HG03439 (cell line): ENCODE measurements around the gene ATP2B3.

Experiments used
- ATAC-seq: cut with Tn5 transposase; IDR thresholded peaks from one replicate; pipeline ENCODE4 v1.9.1; 2021; ENCODE audit warnings: mild to moderate bottlenecking, moderate library complexity; ENCODE audit not compliant: unreplicated experiment

Gene ATP2B3

GRCh38 chrX:153507484-153508178, 9.8 kb upstream of the ATP2B3 start:
- ATAC-seq = peak; percentile 83

GRCh38 chrX:153509592-153509991, 7.8 kb upstream of the ATP2B3 start:
- no peak for ATAC-seq

GRCh38 chrX:153510383-153510782, 7.1 kb upstream of the ATP2B3 start:
- ATAC-seq = no peak

GRCh38 chrX:153511784-153512500, 5.5 kb upstream of the ATP2B3 start:
- no peak for ATAC-seq

- ATAC-seq = no peak
These were observed 4.9 kb upstream of the ATP2B3 start for GRCh38 chrX:153512501-153512893.

- no peak for ATAC-seq
These were observed 4.2 kb upstream of the ATP2B3 start for GRCh38 chrX:153513265-153513664.

- no peak for ATAC-seq
These were observed 3.2 kb upstream of the ATP2B3 start for GRCh38 chrX:153514259-153514658.

- ATAC-seq = no peak
These were observed 2.0 kb upstream of the ATP2B3 start for GRCh38 chrX:153515435-153515834.

GRCh38 chrX:153516073-153516472, 1.4 kb upstream of the ATP2B3 start:
- no peak for ATAC-seq

- ATAC-seq = no peak
These were observed 748 bp downstream of the ATP2B3 start for GRCh38 chrX:153517946-153518834.

GRCh38 chrX:153519569-153520286, 2.3 kb downstream of the ATP2B3 start:
- ATAC-seq = no peak

GRCh38 chrX:153520287-153520917, 3.0 kb downstream of the ATP2B3 start:
- no peak for ATAC-seq

- ATAC-seq = no peak
These were observed 3.6 kb downstream of the ATP2B3 start for GRCh38 chrX:153521034-153521433.

- ATAC-seq = no peak
These were observed 4.8 kb downstream of the ATP2B3 start for GRCh38 chrX:153522259-153522658.

- ATAC-seq = no peak
These were observed 5.8 kb downstream of the ATP2B3 start for GRCh38 chrX:153523269-153523668.

GRCh38 chrX:153524234-153524633, 6.8 kb downstream of the ATP2B3 start:
- ATAC-seq = no peak

GRCh38 chrX:153525451-153525850, 8.0 kb downstream of the ATP2B3 start:
- no peak for ATAC-seq

- ATAC-seq = no peak
These were observed 8.6 kb downstream of the ATP2B3 start for GRCh38 chrX:153526042-153526441.

- no peak for ATAC-seq
These were observed 9.4 kb downstream of the ATP2B3 start for GRCh38 chrX:153526801-153527200.

GRCh38 chrX:153527208-153527607, 9.8 kb downstream of the ATP2B3 start:
- no peak for ATAC-seq
